ENCODE data around the gene CDC42BPA. TPM values are rescaled to one million over a fixed set of nuclear protein-coding genes. Genes with fewer than 3 reads are reported as not detected.
"Not testable (repeated sequence)": the region's sequence is repeated elsewhere in the genome, so short reads cannot be mapped to it uniquely, and the experiment has no call there.

Gene CDC42BPA
- total and polyA plus RNA-seq, 3 experiments from 2014 or later, result 0.42 to 0.72 (median 0.44) TPM

- H3K27ac ChIP-seq (ENCODE audit: low read depth, low read length), result no peak overlapping the region
- H3K9me3 ChIP-seq (ENCODE audit: low read length), result no peaks in the 10 kb centered on the region
- CTCF ChIA-PET, result no interaction called here
- H3K4me3 ChIP-seq (ENCODE audit: low read length), result no peak overlapping the region
- Mint-ChIP-seq H3K27me3 (peaks cover 4 to 16% of the 10 kb centered on the region in 2 donors), H3K4me1 (no peaks in the 10 kb centered on the region), H3K9me3 (no peaks in the 10 kb centered on the region), H3K27ac (no peak overlapping the region), H3K4me3 (no peak overlapping the region), H3K36me3 (no peaks in the 10 kb centered on the region)
- POLR2A ChIA-PET, result no interaction called here
- H3K27me3 ChIP-seq (ENCODE audit: insufficient read depth, low read length, poor library complexity, severe bottlenecking), result no peaks in the 10 kb centered on the region
- no peaks in the 10 kb centered on the region for H3K4me1 ChIP-seq (ENCODE audit: insufficient read depth, low read length)
- no peaks in the 10 kb centered on the region for H3K36me3 ChIP-seq (ENCODE audit: insufficient read depth, low read length)
- no peak for DNase-seq
Observed at GRCh38 chr1:227155004-227155403, 163.3 kb downstream of the CDC42BPA start.

DNA sequence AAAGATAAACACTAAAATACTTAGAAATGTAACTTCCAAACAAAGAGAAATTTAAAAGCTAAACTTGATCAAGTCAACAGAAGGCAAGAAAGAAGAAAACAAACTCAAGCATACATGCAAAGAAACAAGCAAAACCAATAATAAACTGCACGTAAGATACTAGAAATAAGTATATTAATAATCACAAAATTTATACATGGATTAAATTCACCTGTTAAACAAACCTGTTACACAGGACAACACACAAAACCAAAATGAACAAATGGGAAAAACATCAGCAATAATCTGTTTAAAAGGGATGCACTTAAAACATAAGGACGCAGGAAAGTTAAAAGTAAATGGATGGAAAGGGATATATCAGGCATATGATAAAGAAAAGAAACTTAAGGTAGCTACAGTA is 165.8 kb downstream of the CDC42BPA start:
- H3K4me1 ChIP-seq (ENCODE audit: insufficient read depth, low read length), result no peaks in the 10 kb centered on the region
- H3K36me3 ChIP-seq (ENCODE audit: insufficient read depth, low read length), result no peaks in the 10 kb centered on the region
- Mint-ChIP-seq H3K9me3 (no peaks in the 10 kb centered on the region), H3K36me3 (no peaks in the 10 kb centered on the region), H3K27ac (no peak overlapping the region), H3K4me3 (no peak overlapping the region), H3K4me1 (no peaks in the 10 kb centered on the region), H3K27me3 (peaks cover 7 to 12% of the 10 kb centered on the region in 2 donors)
- H3K9me3 ChIP-seq (ENCODE audit: low read length), result no peaks in the 10 kb centered on the region
- ChIA-PET CTCF (no interaction called here), POLR2A (no interaction called here)
- DNase-seq, result no peak
- no peaks in the 10 kb centered on the region for H3K27me3 ChIP-seq (ENCODE audit: insufficient read depth, low read length, poor library complexity, severe bottlenecking)
- no peak overlapping the region for H3K4me3 ChIP-seq (ENCODE audit: low read length)
- no peak overlapping the region for H3K27ac ChIP-seq (ENCODE audit: low read depth, low read length)

- Histone ChIP-seq H3K9me3 (ENCODE audit: low read length) (no peaks in the 10 kb centered on the region), H3K27me3 (ENCODE audit: insufficient read depth, low read length, poor library complexity, severe bottlenecking) (no peaks in the 10 kb centered on the region), H3K4me1 (ENCODE audit: insufficient read depth, low read length) (no peaks in the 10 kb centered on the region), H3K36me3 (ENCODE audit: insufficient read depth, low read length) (no peaks in the 10 kb centered on the region), H3K27ac (ENCODE audit: low read depth, low read length) (no peak overlapping the region), H3K4me3 (ENCODE audit: low read length) (no peak overlapping the region)
- Mint-ChIP-seq H3K27me3 (peaks cover 0 to 10% of the 10 kb centered on the region in 2 donors), H3K9me3 (no peaks in the 10 kb centered on the region), H3K4me1 (no peaks in the 10 kb centered on the region), H3K4me3 (no peak overlapping the region), H3K36me3 (no peaks in the 10 kb centered on the region), H3K27ac (no peak overlapping the region)
- ChIA-PET CTCF (no interaction called here), POLR2A (no interaction called here)
- DNase-seq, result no peak
Observed at GRCh38 chr1:227140376-227140775, 177.9 kb downstream of the CDC42BPA start.

DNA sequence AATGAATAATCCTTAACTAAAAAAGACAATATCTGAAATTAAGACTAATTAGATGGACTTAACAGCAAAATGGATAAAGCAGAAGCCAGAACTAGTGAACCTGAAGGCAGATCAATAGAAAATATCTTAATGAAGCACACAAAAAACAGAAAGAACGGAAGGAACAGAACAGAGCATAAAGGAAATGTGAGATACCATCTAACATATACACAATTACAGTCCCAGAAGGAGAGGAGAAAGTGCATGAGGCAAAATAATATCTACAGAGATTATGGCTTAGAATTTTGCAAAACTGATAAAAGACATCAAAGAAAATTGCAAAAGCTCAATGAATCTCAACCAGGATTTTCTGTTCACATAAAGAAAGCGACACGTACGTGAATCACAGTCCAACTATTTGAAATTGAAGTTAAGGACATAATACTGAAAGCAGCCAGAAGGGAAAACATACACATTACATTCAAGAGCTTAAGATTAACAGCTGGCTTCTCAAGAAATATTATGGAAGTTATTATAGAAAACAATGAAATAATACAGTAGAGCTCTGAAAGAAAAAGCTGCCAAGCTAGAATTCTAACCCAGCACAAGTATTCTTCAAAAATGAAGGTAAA is 182.0 kb downstream of the CDC42BPA start:
- Mint-ChIP-seq H3K9me3 (no peaks in the 10 kb centered on the region), H3K27ac (no peak overlapping the region), H3K4me3 (no peak overlapping the region), H3K27me3 (peaks cover 4 to 14% of the 10 kb centered on the region in 2 donors), H3K36me3 (no peaks in the 10 kb centered on the region), H3K4me1 (no peaks in the 10 kb centered on the region)
- Histone ChIP-seq H3K36me3 (ENCODE audit: insufficient read depth, low read length) (no peaks in the 10 kb centered on the region), H3K27me3 (ENCODE audit: insufficient read depth, low read length, poor library complexity, severe bottlenecking) (no peaks in the 10 kb centered on the region), H3K9me3 (ENCODE audit: low read length) (no peaks in the 10 kb centered on the region), H3K4me1 (ENCODE audit: insufficient read depth, low read length) (no peaks in the 10 kb centered on the region), H3K4me3 (ENCODE audit: low read length) (no peak overlapping the region), H3K27ac (ENCODE audit: low read depth, low read length) (no peak overlapping the region)
- ChIA-PET CTCF (no interaction called here), POLR2A (no interaction called here)
- DNase-seq, result no peak

DNA sequence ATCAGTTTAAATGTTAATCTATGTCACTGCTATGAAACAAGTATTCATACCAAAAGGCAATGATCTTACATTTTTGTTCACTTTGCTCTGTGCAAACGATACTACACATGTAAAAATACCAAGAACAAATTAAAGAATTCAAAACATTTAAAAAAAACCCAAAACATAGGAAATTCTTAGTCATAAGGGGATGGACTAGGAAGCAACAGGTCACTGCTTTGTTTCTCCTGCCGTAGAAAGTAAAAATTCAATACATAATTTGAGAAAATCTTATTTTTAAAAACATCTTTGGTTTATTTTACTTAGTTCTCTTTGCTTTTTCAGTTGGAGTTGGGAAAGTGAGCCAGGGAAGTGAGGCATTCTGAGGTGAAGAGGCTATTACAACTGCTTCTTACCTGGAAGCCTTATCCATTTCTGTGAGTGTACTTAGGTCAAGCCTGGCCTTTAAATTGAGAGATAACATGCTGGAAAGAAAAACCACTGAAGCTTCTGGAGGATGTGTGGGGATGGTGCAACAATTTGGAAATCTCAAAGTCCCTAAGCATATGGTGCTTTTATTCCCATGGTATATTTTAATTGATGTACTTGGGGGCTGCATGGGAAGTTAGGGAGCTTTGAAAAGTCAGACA is 183.5 kb downstream of the CDC42BPA start:
- POLR2A ChIA-PET, result no interaction called here
- H3K4me3 ChIP-seq (ENCODE audit: low read length), result no peak overlapping the region
- H3K27ac ChIP-seq (ENCODE audit: low read depth, low read length), result no peak overlapping the region
- H3K36me3 Mint-ChIP-seq, result no peaks in the 10 kb centered on the region
- no peaks in the 10 kb centered on the region for H3K9me3 Mint-ChIP-seq
- H3K27ac Mint-ChIP-seq, result no peak overlapping the region
- DNase-seq, result no peak
- H3K36me3 ChIP-seq (ENCODE audit: insufficient read depth, low read length), result no peaks in the 10 kb centered on the region
- H3K27me3 Mint-ChIP-seq, result peaks cover 4 to 14% of the 10 kb centered on the region in 2 donors
- H3K4me3 Mint-ChIP-seq, result no peak overlapping the region
- no peaks in the 10 kb centered on the region for H3K4me1 ChIP-seq (ENCODE audit: insufficient read depth, low read length)
- H3K9me3 ChIP-seq (ENCODE audit: low read length), result no peaks in the 10 kb centered on the region
- H3K4me1 Mint-ChIP-seq, result no peaks in the 10 kb centered on the region
- CTCF ChIA-PET, result no interaction called here
- H3K27me3 ChIP-seq (ENCODE audit: insufficient read depth, low read length, poor library complexity, severe bottlenecking), result no peaks in the 10 kb centered on the region

- CTCF ChIA-PET; H3K9me3 ChIP-seq (ENCODE audit: low read length); H3K27me3 ChIP-seq (ENCODE audit: insufficient read depth, low read length, poor library complexity, severe bottlenecking); H3K4me1 ChIP-seq (ENCODE audit: insufficient read depth, low read length); H3K4me3 ChIP-seq (ENCODE audit: low read length); H3K27ac Mint-ChIP-seq; H3K9me3 Mint-ChIP-seq; DNase-seq; H3K36me3 Mint-ChIP-seq; POLR2A ChIA-PET; H3K36me3 ChIP-seq (ENCODE audit: insufficient read depth, low read length); H3K4me1 Mint-ChIP-seq; H3K27ac ChIP-seq (ENCODE audit: low read depth, low read length); H3K4me3 Mint-ChIP-seq: not testable (repeated sequence)
- peaks cover 6 to 14% of the 10 kb centered on the region in 2 donors for H3K27me3 Mint-ChIP-seq
Observed at GRCh38 chr1:227132695-227133094, 185.6 kb downstream of the CDC42BPA start.

GRCh38 chr1:227131193-227131592 is 187.1 kb downstream of the CDC42BPA start:
- ChIA-PET CTCF (no interaction called here), POLR2A (no interaction called here)
- no peak overlapping the region for H3K27ac Mint-ChIP-seq
- H3K9me3 Mint-ChIP-seq, result no peaks in the 10 kb centered on the region
- Histone ChIP-seq H3K27ac (ENCODE audit: low read depth, low read length) (no peak overlapping the region), H3K36me3 (ENCODE audit: insufficient read depth, low read length) (no peaks in the 10 kb centered on the region), H3K4me3 (ENCODE audit: low read length) (no peak overlapping the region), H3K9me3 (ENCODE audit: low read length) (no peaks in the 10 kb centered on the region), H3K27me3 (ENCODE audit: insufficient read depth, low read length, poor library complexity, severe bottlenecking) (no peaks in the 10 kb centered on the region), H3K4me1 (ENCODE audit: insufficient read depth, low read length) (no peaks in the 10 kb centered on the region)
- no peaks in the 10 kb centered on the region for H3K36me3 Mint-ChIP-seq
- no peaks in the 10 kb centered on the region for H3K4me1 Mint-ChIP-seq
- peaks cover 6 to 14% of the 10 kb centered on the region in 2 donors for H3K27me3 Mint-ChIP-seq
- H3K4me3 Mint-ChIP-seq, result no peak overlapping the region
- DNase-seq, result no peak

DNA sequence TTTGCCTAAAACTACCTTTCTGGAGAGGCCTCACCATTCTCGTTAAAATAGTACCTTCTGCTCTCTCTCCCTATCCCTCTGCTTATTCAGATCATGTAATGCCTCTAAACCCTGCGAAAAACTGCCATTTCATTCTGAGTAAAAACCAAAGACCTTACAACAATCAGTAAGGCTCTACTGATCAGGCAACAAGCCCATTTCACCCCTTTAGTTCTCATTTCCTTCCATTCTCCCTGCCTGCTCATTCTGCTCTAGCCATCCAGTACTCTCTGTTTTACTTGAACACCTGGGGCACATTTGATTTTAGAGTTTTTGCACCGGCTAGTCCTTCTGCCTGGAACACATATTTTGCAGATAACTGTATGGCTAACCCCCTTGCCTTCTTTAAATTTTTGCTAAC is 190.4 kb downstream of the CDC42BPA start:
- Histone ChIP-seq H3K4me3 (ENCODE audit: low read length) (no peak overlapping the region), H3K27ac (ENCODE audit: low read depth, low read length) (no peak overlapping the region), H3K27me3 (ENCODE audit: insufficient read depth, low read length, poor library complexity, severe bottlenecking) (no peaks in the 10 kb centered on the region), H3K4me1 (ENCODE audit: insufficient read depth, low read length) (no peaks in the 10 kb centered on the region), H3K9me3 (ENCODE audit: low read length) (no peaks in the 10 kb centered on the region), H3K36me3 (ENCODE audit: insufficient read depth, low read length) (no peaks in the 10 kb centered on the region)
- Mint-ChIP-seq H3K27me3 (peaks cover 5 to 6% of the 10 kb centered on the region in 2 donors), H3K4me3 (no peak overlapping the region), H3K36me3 (no peaks in the 10 kb centered on the region), H3K27ac (no peak overlapping the region), H3K4me1 (no peaks in the 10 kb centered on the region), H3K9me3 (no peaks in the 10 kb centered on the region)
- ChIA-PET POLR2A (no interaction called here), CTCF (no interaction called here)
- no peak for DNase-seq
